Osteoblast (primary cell): ENCODE results near the gene PPOX. TPM values are rescaled to one million over a fixed set of nuclear protein-coding genes. Genes with fewer than 3 reads are reported as not detected.
A peak's percentile ranks its signal among the peaks of the same experiment; 100 is the strongest.

Source experiments
- DNase-seq: peaks from one replicate; pipeline ENCODE4 v3.0.0; 2011; ENCODE audit warnings: low spot score, mixed read lengths; ENCODE audit not compliant: insufficient read length; ENCODE audit errors: missing footprints
- H2AFZ ChIP-seq: 2 replicates; pipeline ENCODE4 v1.6.0; 2011; ENCODE audit warnings: mild to moderate bottlenecking, low read length
- H3K27ac ChIP-seq: 2 replicates; pipeline ENCODE4 v1.5.1; 2011; ENCODE audit warnings: mild to moderate bottlenecking, low read depth, low read length, moderate library complexity
- H3K27me3 ChIP-seq: 2 replicates; pipeline ENCODE4 v1.6.0; 2012; ENCODE audit warnings: mild to moderate bottlenecking, control low read depth, inconsistent platforms, low read length, moderate library complexity; ENCODE audit not compliant: insufficient read depth
- H3K36me3 ChIP-seq: 2 replicates; pipeline ENCODE4 v1.5.1; 2011; ENCODE audit warnings: mild to moderate bottlenecking, low read length, control low read depth, moderate library complexity; ENCODE audit not compliant: insufficient read depth
- H3K4me1 ChIP-seq: 2 replicates; pipeline ENCODE4 v1.5.1; 2011; ENCODE audit warnings: mild to moderate bottlenecking, low read length, control low read depth, moderate library complexity; ENCODE audit not compliant: insufficient read depth
- H3K4me2 ChIP-seq: 2 replicates; pipeline ENCODE4 v1.6.0; 2011; ENCODE audit warnings: mild to moderate bottlenecking, low read length; ENCODE audit not compliant: insufficient read depth
- H3K4me3 ChIP-seq: fragments of 200-600 bp; sonication (generic); 3 replicates; pipeline ENCODE4 v1.5.1; 2012; ENCODE audit warnings: mild to moderate bottlenecking, low read length, inconsistent platforms; ENCODE audit not compliant: insufficient read depth
- H3K79me2 ChIP-seq: 2 replicates; pipeline ENCODE4 v1.6.0; 2012; ENCODE audit warnings: mild to moderate bottlenecking, low read length, control low read depth, inconsistent platforms; ENCODE audit not compliant: insufficient read depth
- H3K9me3 ChIP-seq: 2 replicates; pipeline ENCODE4 v1.5.1; 2011; ENCODE audit warnings: low read depth, low read length, control low read depth
- H4K20me1 ChIP-seq: 2 replicates; pipeline ENCODE4 v1.6.0; 2012; ENCODE audit warnings: mild to moderate bottlenecking, low read length, control low read depth; ENCODE audit not compliant: insufficient read depth
- CTCF ChIP-seq: IDR thresholded peaks from 2 replicates; pipeline ENCODE4 v1.5.1; 2011; ENCODE audit warnings: mild to moderate bottlenecking, low read depth, low read length, moderate library complexity; ENCODE audit errors: extremely low read depth
- total RNA-seq: library from RNA; depleted of rRNA; stranded (reverse); fragments of >200 nt; gene quantifications from 2 replicates; pipeline ENCODE4 v1.2.3, GENCODE V29; 2012

PPOX gene
- total RNA-seq, 1 donor, result 19.5 TPM

- no peak overlapping the region for H3K4me3 ChIP-seq
- H3K4me2 ChIP-seq, result no peak overlapping the region
- H3K4me1 ChIP-seq, result peaks cover 27% of the 10 kb centered on the region
- no peaks in the 10 kb centered on the region for H3K27me3 ChIP-seq
- peaks cover 17% of the 10 kb centered on the region for H3K36me3 ChIP-seq
- H3K27ac ChIP-seq, result peak overlapping the region; percentile 26
- DNase-seq, result peak; percentile 89
- H2AFZ ChIP-seq, result peak overlapping the region; percentile 44
- peaks cover 11% of the 10 kb centered on the region for H3K79me2 ChIP-seq
- no peaks in the 10 kb centered on the region for H4K20me1 ChIP-seq
- peak; percentile 36 for TF ChIP-seq CTCF
- H3K9me3 ChIP-seq, result no peaks in the 10 kb centered on the region
Measured at GRCh38 chr1:161193561-161194235, 27.5 kb downstream of the PPOX start.

GRCh38 chr1:161195171-161195570 lies 28.9 kb downstream of the PPOX start:
- peaks cover 11% of the 10 kb centered on the region for H3K79me2 ChIP-seq
- no peak overlapping the region for H3K4me3 ChIP-seq
- H3K36me3 ChIP-seq, result peaks cover 17% of the 10 kb centered on the region
- no peak overlapping the region for H2AFZ ChIP-seq
- peaks cover 34% of the 10 kb centered on the region for H3K4me1 ChIP-seq
- H3K27ac ChIP-seq, result no peak overlapping the region
- no peak for TF ChIP-seq CTCF
- no peak overlapping the region for H3K4me2 ChIP-seq
- no peaks in the 10 kb centered on the region for H3K9me3 ChIP-seq
- DNase-seq, result no peak
- no peaks in the 10 kb centered on the region for H3K27me3 ChIP-seq
- no peaks in the 10 kb centered on the region for H4K20me1 ChIP-seq

- H3K79me2 ChIP-seq, result peaks cover 11% of the 10 kb centered on the region
- no peaks in the 10 kb centered on the region for H3K27me3 ChIP-seq
- H3K9me3 ChIP-seq, result no peaks in the 10 kb centered on the region
- H3K4me3 ChIP-seq, result no peak overlapping the region
- peak overlapping the region; percentile 91 for H3K27ac ChIP-seq
- H3K36me3 ChIP-seq, result peaks cover 14% of the 10 kb centered on the region
- DNase-seq, result no peak
- H4K20me1 ChIP-seq, result no peaks in the 10 kb centered on the region
- H3K4me1 ChIP-seq, result peaks cover 43% of the 10 kb centered on the region
- H3K4me2 ChIP-seq, result peak overlapping the region; percentile 72
- no peak for TF ChIP-seq CTCF
- no peak overlapping the region for H2AFZ ChIP-seq
Measured at GRCh38 chr1:161196111-161196510, 29.9 kb downstream of the PPOX start.

GRCh38 chr1:161196521-161197451 lies 30.6 kb downstream of the PPOX start:
- H3K4me1 ChIP-seq, result peaks cover 49% of the 10 kb centered on the region
- H3K27me3 ChIP-seq, result no peaks in the 10 kb centered on the region
- no peak for TF ChIP-seq CTCF
- peak overlapping the region; percentile 91 for H3K27ac ChIP-seq
- no peaks in the 10 kb centered on the region for H3K9me3 ChIP-seq
- H3K79me2 ChIP-seq, result peaks cover 11% of the 10 kb centered on the region
- peak overlapping the region; percentile 66 for H3K4me3 ChIP-seq
- H4K20me1 ChIP-seq, result no peaks in the 10 kb centered on the region
- H3K4me2 ChIP-seq, result peak overlapping the region; percentile 72
- H3K36me3 ChIP-seq, result peaks cover 7% of the 10 kb centered on the region
- peak overlapping the region; percentile 88 for H2AFZ ChIP-seq
- DNase-seq, result peak; percentile 92
